T1000 (cell line): ENCODE results near the gene SLC4A1.

Experiments
- DNase-seq: peaks from one replicate; lab custom pipeline; 2025; ENCODE audit warnings: mixed read lengths; lab: John Stamatoyannopoulos, UW

The SLC4A1 gene

GRCh38 chr17:44283344-44284023 lies 15.5 kb upstream of the SLC4A1 start:
- DNase-seq = no peak

GRCh38 chr17:44282264-44282663 lies 14.3 kb upstream of the SLC4A1 start:
- no peak for DNase-seq

- DNase-seq = no peak
These were observed 13.6 kb upstream of the SLC4A1 start for GRCh38 chr17:44281570-44281969.

- no peak for DNase-seq
These were observed 12.5 kb upstream of the SLC4A1 start for GRCh38 chr17:44280392-44280937.

- peak; percentile 23 for DNase-seq
These were observed 11.9 kb upstream of the SLC4A1 start for GRCh38 chr17:44279666-44280391.

- DNase-seq = no peak
These were observed 11.4 kb upstream of the SLC4A1 start for GRCh38 chr17:44279346-44279665.

GRCh38 chr17:44277976-44278375 lies 10.0 kb upstream of the SLC4A1 start:
- no peak for DNase-seq

- no peak for DNase-seq
These were observed 5.7 kb upstream of the SLC4A1 start for GRCh38 chr17:44273607-44274006.

GRCh38 chr17:44272954-44273353 lies 5.0 kb upstream of the SLC4A1 start:
- no peak for DNase-seq

- DNase-seq = no peak
These were observed 4.5 kb upstream of the SLC4A1 start for GRCh38 chr17:44272321-44272951.

GRCh38 chr17:44269535-44270240 lies 1.8 kb upstream of the SLC4A1 start:
- DNase-seq = no peak

- no peak for DNase-seq
These were observed 987 bp upstream of the SLC4A1 start for GRCh38 chr17:44268709-44269534.

GRCh38 chr17:44267165-44267455 lies 825 bp downstream of the SLC4A1 start:
- DNase-seq = no peak

GRCh38 chr17:44266402-44267164 lies 1.4 kb downstream of the SLC4A1 start:
- DNase-seq = no peak

- no peak for DNase-seq
These were observed 4.5 kb downstream of the SLC4A1 start for GRCh38 chr17:44263345-44263902.

GRCh38 chr17:44262654-44263225 lies 5.2 kb downstream of the SLC4A1 start:
- no peak for DNase-seq

GRCh38 chr17:44260296-44260695 lies 7.6 kb downstream of the SLC4A1 start:
- no peak for DNase-seq

GRCh38 chr17:44258811-44259351 lies 9.1 kb downstream of the SLC4A1 start:
- DNase-seq = no peak

GRCh38 chr17:44257815-44258760 lies 9.8 kb downstream of the SLC4A1 start:
- DNase-seq = no peak
